Duodenal mucosa (tissue), 2 donors: ENCODE results near the gene KCNJ16.

Experiments used
- H3K27ac ChIP-seq: one replicate; pipeline ENCODE4 v1.7.0; 2013; ENCODE audit warnings: low read depth, low read length
- H3K27me3 ChIP-seq, 2 donors: one replicate each; pipeline ENCODE4 v1.7.0; 2013; ENCODE audit warnings: low read length in 2 of 2, control low read depth in 1 of 2; ENCODE audit not compliant: insufficient read depth in 2 of 2, control insufficient read depth in 1 of 2
- H3K36me3 ChIP-seq, 2 donors: one replicate each; pipeline ENCODE4 v1.7.0; 2013; ENCODE audit warnings: low read length in 2 of 2, control low read depth in 1 of 2; ENCODE audit not compliant: insufficient read depth in 2 of 2, control insufficient read depth in 1 of 2
- H3K4me1 ChIP-seq, 2 donors: one replicate each; pipeline ENCODE4 v1.7.0; 2013; ENCODE audit warnings: low read length in 2 of 2, control low read depth in 1 of 2; ENCODE audit not compliant: insufficient read depth in 2 of 2, control insufficient read depth in 1 of 2
- H3K4me3 ChIP-seq, 2 donors: one replicate each; pipeline ENCODE4 v1.7.0; 2013; ENCODE audit warnings: low read length in 2 of 2, low read depth in 1 of 2
- H3K9ac ChIP-seq, 2 donors: one replicate each; pipeline ENCODE4 v1.7.0; 2013; ENCODE audit warnings: low read length in 2 of 2, low read depth in 1 of 2
- H3K9me3 ChIP-seq, 2 donors: one replicate each; pipeline ENCODE4 v1.7.0; 2013; ENCODE audit warnings: low read length in 2 of 2, control low read depth in 1 of 2; ENCODE audit not compliant: control insufficient read depth in 1 of 2

The KCNJ16 gene

DNA sequence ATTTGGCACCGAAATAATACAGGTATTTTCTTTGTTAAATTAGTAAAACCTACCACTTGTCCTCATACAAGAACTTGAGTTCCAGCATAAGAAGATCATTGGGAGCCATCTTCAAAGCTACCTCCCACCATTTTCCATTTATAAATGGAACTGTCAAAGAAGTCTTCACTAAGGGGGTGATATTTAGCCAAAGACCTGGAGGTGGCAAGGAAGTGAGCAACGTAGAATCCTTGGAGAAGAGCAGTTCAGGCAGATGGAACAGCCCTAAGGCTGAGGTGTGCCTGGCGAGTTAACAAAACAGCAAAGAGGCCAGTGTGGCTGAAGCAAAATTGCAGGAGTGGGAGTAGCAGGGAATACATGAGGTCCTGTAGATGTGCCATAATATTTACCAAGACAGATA lies 1.8 kb downstream of the KCNJ16 start:
- no peaks in the 10 kb centered on the region for H3K27me3 ChIP-seq
- peaks cover 8 to 16% of the 10 kb centered on the region in 2 donors for H3K4me1 ChIP-seq
- no peak overlapping the region for H3K27ac ChIP-seq
- H3K36me3 ChIP-seq: no peaks in the 10 kb centered on the region
- no peak overlapping the region for H3K4me3 ChIP-seq
- H3K9ac ChIP-seq: no peak overlapping the region
- no peaks in the 10 kb centered on the region for H3K9me3 ChIP-seq

DNA sequence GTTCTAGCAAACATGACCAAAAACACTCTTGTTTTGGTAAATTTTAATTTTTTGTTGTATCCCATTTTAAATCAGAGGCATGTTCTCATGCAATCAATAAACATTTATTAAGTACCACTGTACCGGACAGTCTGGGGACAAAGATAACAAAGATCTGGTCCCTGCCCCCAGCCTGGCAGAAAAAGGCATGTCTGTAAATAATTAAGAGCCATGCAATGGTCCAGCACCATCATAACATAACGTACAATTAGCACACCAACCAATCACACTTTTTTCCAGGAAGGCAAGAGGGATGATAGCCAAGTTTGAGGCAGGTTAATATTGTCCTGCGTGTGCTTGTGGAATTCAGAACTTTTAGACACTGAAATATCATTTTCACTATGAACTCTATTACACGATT lies 3.5 kb downstream of the KCNJ16 start:
- Histone ChIP-seq H3K27ac (no peak overlapping the region), H3K27me3 (no peaks in the 10 kb centered on the region), H3K9me3 (no peaks in the 10 kb centered on the region), H3K4me1 (peaks cover 8 to 16% of the 10 kb centered on the region in 2 donors), H3K36me3 (no peaks in the 10 kb centered on the region), H3K4me3 (no peak overlapping the region), H3K9ac (no peak overlapping the region)

DNA sequence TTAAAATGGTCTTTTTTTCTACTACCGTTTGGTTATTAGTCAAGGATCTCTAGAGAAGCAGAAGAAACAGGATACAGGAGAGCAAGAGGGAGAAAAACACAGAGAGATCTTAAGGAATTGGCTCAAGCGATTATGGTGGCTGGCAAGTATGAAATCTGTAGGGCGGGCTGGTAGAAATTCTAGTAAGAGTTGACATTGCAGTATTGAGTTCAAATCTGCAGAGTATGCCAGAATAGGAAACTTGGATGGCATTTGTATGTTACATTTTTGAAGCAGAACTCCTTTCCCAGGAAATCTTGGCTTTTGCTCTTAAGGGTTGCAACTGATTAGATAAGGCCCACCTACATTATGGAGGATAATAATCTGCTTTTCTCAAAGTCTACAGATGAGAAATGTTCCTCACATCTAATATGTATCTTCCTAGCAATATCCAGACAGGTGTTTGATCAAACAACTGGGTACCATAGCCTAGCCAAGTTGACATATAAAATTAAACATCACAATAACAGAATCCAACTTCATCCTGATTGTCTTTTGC lies 4.0 kb downstream of the KCNJ16 start:
- Histone ChIP-seq H3K27ac (no peak overlapping the region), H3K27me3 (no peaks in the 10 kb centered on the region), H3K4me1 (peaks cover 8 to 16% of the 10 kb centered on the region in 2 donors), H3K36me3 (no peaks in the 10 kb centered on the region), H3K4me3 (no peak overlapping the region), H3K9ac (no peak overlapping the region), H3K9me3 (no peaks in the 10 kb centered on the region)

DNA sequence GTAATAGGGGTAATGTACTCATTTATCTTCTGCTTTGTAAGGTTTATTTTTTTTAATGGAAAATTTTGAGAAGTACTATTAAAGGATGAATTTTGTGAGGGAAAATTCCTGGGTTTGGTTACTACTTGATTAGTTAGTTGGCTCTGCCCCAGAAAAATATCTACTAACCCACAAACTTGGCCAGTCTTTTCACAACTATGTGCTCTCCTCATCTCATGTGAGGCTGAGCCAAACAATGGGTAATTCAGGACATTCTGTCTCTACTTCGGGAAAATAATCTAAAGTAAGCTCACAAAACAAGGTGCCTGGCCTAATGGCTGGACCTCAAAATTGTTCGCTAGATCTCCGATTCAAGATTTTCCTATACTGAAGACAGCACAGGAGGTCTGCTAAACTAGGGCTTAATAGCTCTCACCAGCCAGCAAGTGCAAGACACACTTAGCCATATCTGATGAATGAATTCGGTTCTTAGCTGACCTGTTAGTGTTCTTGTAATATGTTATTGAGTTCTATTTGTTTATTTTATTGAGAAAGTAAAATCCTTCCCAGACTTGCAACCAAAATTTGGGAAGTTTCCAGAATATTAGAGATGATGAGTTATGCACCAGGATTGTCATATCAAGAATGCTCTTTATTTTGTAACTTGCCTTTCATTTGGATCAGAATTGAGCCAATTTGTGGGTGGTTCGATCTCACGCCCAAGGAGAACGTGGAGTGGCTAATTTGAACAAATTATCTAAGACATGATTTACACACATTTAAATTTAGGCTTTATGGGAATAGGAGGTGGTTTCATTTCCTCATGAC lies 5.7 kb downstream of the KCNJ16 start:
- Histone ChIP-seq H3K27ac (no peak overlapping the region), H3K9ac (no peak overlapping the region), H3K4me3 (no peak overlapping the region), H3K9me3 (no peaks in the 10 kb centered on the region), H3K36me3 (no peaks in the 10 kb centered on the region), H3K4me1 (peaks cover 0 to 4% of the 10 kb centered on the region in 2 donors), H3K27me3 (no peaks in the 10 kb centered on the region)

DNA sequence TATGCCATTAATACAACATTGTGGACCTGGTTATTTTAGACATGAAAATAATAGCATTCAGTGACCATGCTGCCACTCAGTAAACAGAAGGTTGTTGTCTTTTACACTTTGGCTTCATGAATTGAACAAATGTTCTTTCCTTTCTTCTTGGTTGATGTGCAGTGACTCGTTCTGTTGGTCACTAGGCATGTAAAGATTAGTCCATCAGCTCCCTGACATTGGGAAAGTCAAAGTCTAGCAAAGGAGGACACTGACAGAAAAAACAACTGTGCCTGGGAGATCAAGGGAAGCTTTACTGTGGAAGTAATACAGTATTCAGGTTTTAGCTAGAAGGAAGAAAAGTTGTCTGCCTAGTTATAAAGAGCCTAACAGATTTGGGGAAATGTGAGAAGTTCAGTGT lies 6.9 kb downstream of the KCNJ16 start:
- Histone ChIP-seq H3K4me1 (no peaks in the 10 kb centered on the region), H3K9ac (no peak overlapping the region), H3K27ac (no peak overlapping the region), H3K9me3 (no peaks in the 10 kb centered on the region), H3K4me3 (no peak overlapping the region), H3K36me3 (no peaks in the 10 kb centered on the region), H3K27me3 (no peaks in the 10 kb centered on the region)

DNA sequence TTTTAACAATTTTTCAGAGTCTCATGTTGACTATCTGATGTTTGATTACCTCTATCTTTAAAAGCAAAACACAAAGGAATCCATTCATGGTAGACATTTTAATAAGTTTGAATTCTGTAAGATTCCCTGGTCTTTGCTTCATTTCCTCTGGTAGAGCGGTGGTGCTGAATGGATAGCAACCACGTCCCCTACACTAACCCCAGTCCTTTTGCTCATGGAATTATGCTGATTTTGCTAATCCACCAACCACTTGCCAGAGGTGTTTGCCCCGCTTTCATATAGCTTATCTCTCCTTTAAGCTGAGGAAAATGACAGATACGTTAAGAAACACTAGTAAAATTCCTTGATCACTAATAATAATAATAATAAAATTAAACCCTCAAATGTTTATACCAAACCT lies 9.5 kb downstream of the KCNJ16 start:
- Histone ChIP-seq H3K4me1 (peaks cover 0 to 3% of the 10 kb centered on the region in 2 donors), H3K36me3 (no peaks in the 10 kb centered on the region), H3K27me3 (no peaks in the 10 kb centered on the region), H3K27ac (no peak overlapping the region), H3K4me3 (no peak overlapping the region), H3K9ac (no peak overlapping the region), H3K9me3 (no peaks in the 10 kb centered on the region)

DNA sequence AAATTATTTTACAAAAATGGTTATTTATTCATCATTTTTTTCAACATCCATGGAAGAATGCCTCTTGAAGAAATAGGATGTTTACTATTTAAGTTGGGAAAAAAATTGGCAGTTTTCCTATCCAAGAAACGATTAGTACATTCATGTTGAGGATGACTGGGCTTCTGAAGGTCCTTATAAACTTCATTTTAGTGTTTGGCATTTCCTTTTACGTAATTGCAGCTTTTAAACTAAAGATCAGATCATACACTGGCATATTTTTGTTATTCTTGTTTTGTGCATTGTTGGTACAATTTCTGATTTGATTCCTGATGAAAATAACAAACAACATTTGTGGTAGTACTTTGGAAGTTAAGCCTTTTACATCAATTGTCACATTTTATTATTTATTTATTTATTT lies 11.5 kb downstream of the KCNJ16 start:
- Histone ChIP-seq H3K9me3 (no peaks in the 10 kb centered on the region), H3K4me1 (peaks cover 0 to 6% of the 10 kb centered on the region in 2 donors), H3K27ac (no peak overlapping the region), H3K36me3 (no peaks in the 10 kb centered on the region), H3K4me3 (no peak overlapping the region), H3K9ac (no peak overlapping the region), H3K27me3 (no peaks in the 10 kb centered on the region)

DNA sequence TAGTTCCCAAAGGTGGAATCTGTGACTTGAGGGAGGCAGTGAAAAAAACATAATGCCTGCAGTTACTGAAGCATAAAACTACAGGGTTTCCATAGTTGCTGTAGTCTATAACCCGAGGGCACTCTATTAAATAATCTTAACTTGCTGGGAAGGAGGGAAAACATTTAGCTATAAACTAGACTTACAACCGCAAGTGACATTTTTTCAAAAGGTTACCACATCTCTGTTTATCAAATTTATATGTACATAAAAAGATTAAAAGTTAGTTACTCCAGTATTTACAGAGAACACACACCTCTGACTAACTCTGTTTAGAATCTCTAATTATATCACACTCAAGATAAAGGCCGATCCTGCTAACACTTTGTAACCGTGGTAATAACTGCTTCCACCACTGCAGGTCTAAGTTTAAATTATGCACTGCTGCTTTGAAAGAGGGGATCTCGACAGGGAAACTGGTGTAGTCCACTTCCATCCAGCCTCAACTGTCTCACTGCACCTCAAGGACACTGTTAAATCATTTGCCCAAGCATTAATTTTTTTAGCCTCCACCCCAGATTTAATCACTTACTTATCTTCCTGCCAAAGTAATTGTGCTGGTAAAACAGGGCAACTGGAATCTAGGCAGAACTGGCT lies 14.6 kb downstream of the KCNJ16 start:
- Histone ChIP-seq H3K27ac (no peak overlapping the region), H3K4me1 (peaks cover 0 to 6% of the 10 kb centered on the region in 2 donors), H3K36me3 (no peaks in the 10 kb centered on the region), H3K4me3 (no peak overlapping the region), H3K9me3 (no peaks in the 10 kb centered on the region), H3K9ac (no peak overlapping the region), H3K27me3 (no peaks in the 10 kb centered on the region)

DNA sequence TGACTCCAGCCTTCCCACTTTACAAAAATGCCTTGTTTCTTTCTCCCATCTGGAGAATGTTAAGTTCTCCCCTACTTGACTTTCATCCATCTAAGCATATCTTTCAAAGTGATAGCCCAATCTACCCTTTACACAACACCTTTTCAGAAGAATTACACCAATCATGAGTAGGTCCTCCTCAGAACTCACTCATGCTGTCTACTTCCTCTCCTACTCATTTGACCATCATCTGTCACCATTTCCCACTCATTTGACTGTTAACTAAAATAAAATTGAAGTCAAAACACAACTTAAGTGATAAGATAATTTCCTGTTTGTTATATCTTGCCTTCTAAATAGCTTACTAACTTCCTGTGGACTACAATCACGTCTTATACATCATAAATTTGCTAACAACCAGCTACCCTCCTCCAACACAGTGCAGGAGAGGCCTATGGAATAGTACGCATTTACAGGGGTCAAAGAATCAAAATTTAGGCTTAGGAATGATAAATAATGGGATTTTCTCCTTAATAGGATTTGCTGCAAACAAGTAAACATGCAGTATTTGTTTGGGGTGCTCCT lies 16.1 kb downstream of the KCNJ16 start:
- Histone ChIP-seq H3K9ac (no peak overlapping the region), H3K4me3 (no peak overlapping the region), H3K9me3 (no peaks in the 10 kb centered on the region), H3K27me3 (no peaks in the 10 kb centered on the region), H3K4me1 (peaks cover 0 to 6% of the 10 kb centered on the region in 2 donors), H3K27ac (no peak overlapping the region), H3K36me3 (no peaks in the 10 kb centered on the region)

DNA sequence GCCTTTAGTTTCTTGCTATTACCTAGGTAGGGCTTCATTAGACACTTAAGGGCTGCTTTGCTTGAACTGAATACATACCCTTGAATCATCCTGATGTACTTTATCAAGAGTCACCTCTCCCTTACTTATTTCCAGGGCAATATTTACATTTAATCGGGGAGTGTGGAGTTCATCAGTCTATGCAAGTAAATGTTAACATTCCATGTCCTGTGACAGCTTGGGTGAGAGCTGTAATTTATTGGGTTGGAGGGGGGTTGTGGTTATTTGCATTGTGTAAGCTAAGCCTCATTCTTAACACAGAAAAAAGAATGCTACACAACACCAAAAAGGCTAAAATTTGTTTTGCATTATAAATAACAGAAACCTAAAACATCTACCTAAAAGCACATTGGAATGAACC lies 16.7 kb downstream of the KCNJ16 start:
- Histone ChIP-seq H3K27ac (no peak overlapping the region), H3K9ac (no peak overlapping the region), H3K36me3 (no peaks in the 10 kb centered on the region), H3K27me3 (no peaks in the 10 kb centered on the region), H3K9me3 (no peaks in the 10 kb centered on the region), H3K4me1 (peaks cover 0 to 6% of the 10 kb centered on the region in 2 donors), H3K4me3 (no peak overlapping the region)
